Esophagus squamous epithelium (tissue), 4 donors: ENCODE measurements around the gene AATK.

Experiments used
- CTCF ChIP-seq, 6 experiments: fragments of 450-650 bp in 4 of 6; fragments of 200-600 bp in 2 of 6; sonication (generic) in 2 of 6; IDR thresholded peaks; one replicate each; pipeline ENCODE4 v1.5.1; 2016 to 2019; ENCODE audit warnings: antibody characterized with exemption in 6 of 6, mild to moderate bottlenecking in 4 of 6, moderate library complexity in 4 of 6
- POLR2A ChIP-seq, 4 donors: fragments of 450-650 bp; IDR thresholded peaks; one replicate each; pipeline ENCODE4 v1.6.1; 2017; ENCODE audit warnings: antibody characterized with exemption in 4 of 4, mild to moderate bottlenecking in 4 of 4, moderate library complexity in 3 of 4

- TF ChIP-seq CTCF (IDR thresholded peaks at IDR 0.05): no peak
- no peak for TF ChIP-seq POLR2A (IDR thresholded peaks at IDR 0.05)
These were observed 18.5 kb upstream of the AATK start for GRCh38 chr17:81184555-81184954.
